Uterus (tissue), 2 donors: Measurements from ENCODE around the gene NRG4.

Experiments used
- CTCF ChIP-seq, 4 experiments: fragments of 200-600 bp in 2 of 4; fragments of 450-650 bp in 2 of 4; sonication (generic) in 2 of 4; IDR thresholded peaks; one replicate each; pipeline ENCODE4 v1.5.1; 2016 to 2019; ENCODE audit warnings: antibody characterized with exemption in 4 of 4, mild to moderate bottlenecking in 2 of 4, moderate library complexity in 1 of 4
- POLR2A ChIP-seq, 2 donors: fragments of 450-650 bp; IDR thresholded peaks; one replicate each; pipeline ENCODE4 v1.6.1; 2016; ENCODE audit warnings: antibody characterized with exemption in 2 of 2, mild to moderate bottlenecking in 1 of 2, moderate library complexity in 1 of 2

DNA sequence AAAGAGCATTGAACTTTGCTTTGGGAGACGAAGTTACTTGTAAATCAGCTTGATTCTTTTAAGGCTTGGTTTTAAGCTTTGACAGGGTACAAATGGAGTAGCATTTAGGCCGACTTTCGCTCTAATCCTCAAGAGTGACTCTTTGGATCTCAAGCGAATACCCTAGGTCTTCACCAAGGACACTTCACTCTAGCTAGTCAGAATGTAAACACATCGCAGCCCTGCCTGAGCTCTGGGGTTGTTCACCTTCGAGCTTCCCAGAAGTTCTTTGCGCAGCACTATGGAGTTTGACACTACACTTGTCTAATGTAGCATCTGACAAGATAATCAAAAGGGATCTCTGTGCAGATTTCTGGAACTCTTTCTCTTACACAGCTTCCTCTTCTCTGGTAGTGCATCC is 22.3 kb downstream of the NRG4 start:
- TF ChIP-seq CTCF (IDR thresholded peaks at IDR 0.05) (no peak), POLR2A (IDR thresholded peaks at IDR 0.05) (no peak)
